Measurements from ENCODE around the gene TXK. TPM values are rescaled to one million over a fixed set of nuclear protein-coding genes. Genes with fewer than 3 reads are reported as not detected.

Gene TXK
- total RNA-seq, 2 donors from 2014 or later = 0.55 to 1.8 TPM

DNA sequence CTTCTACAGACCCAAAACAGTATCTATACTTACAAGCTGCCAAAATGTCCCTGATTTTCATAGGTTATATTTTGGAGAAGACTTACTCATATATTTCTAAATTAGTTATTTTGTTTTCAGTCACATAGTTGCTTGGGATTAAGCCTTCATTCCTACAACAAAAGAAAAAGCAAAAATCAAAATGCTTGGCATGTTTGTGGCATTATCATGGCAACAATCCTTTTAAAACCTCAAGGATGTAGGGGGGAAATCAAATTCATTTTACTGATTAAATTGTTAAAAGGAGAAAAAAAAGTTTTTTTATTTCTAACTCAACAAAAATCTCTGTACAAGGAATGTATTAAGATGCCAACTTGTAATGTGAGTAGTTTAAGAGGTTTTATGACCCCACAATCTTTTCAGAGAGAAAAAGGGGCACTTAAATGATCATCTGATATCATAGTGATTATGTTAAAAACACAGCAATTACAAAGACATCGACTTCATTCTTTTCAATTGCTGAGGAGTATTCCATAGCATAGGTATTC lies 23.5 kb downstream of the TXK start:
- DNase-seq = no peak
- intact Hi-C loops (cut with DNase I, micrococcal nuclease) = no loop called here
- ATAC-seq = no peak

- peak; percentile 73 for ATAC-seq
- intact Hi-C loops (cut with DNase I, micrococcal nuclease) = no loop called here
- DNase-seq = no peak
Measured at GRCh38 chr4:48109413-48110263, 24.4 kb downstream of the TXK start.

DNA sequence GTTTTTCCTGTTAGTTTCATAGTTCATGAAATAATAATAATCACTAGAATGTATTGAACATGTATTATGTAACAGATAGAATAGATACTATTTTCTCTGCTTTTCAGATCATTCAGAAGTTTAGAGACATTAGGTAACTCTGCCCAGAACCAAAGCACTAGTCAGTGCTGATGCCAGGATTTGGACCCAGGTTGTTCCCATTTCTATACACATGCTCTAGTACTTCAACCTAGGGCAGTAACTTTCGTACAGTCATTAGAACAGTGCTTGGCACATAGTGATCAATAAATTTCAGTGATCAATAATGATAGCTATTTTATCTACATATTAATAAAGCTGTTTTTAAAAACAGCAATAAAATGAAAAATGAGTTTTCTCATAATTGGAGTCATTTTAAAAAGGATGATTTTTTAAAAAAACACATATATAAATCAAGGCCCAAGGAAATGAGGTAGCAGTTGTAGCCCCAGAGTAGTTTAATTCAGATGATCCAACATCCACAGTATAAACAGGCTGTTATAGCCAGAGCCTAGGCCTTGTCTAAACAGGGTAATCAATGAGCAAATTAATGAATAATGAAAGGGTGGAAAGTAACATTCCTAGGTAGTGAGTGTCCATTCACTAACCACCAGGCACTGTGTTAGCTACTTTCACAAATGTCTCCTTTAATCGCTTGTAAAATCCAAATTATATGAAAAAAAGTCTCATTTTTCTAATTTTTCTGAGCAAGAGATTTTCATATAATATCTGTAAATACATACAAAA lies 25.6 kb downstream of the TXK start:
- intact Hi-C loops (cut with DNase I, micrococcal nuclease) = no loop called here
- DNase-seq = no peak
- no peak for ATAC-seq

GRCh38 chr4:48105230-48105629 lies 28.8 kb downstream of the TXK start:
- no peak for ATAC-seq
- intact Hi-C loops (cut with DNase I, micrococcal nuclease) = no loop called here

GRCh38 chr4:48103483-48104139 lies 30.4 kb downstream of the TXK start:
- ATAC-seq (peak; percentile 63), DNase-seq (no peak)
- intact Hi-C loops (cut with DNase I, micrococcal nuclease) = no loop called here

More at GRCh38 chr4:48105230-48105629, 28.8 kb downstream of the TXK start:
- DNase-seq = no peak

GRCh38 chr4:48102303-48102702 lies 31.7 kb downstream of the TXK start:
- ATAC-seq (no peak), DNase-seq (no peak)
- intact Hi-C loops (cut with DNase I, micrococcal nuclease) = no loop called here

- intact Hi-C loops (cut with DNase I, micrococcal nuclease) = no loop called here
- ATAC-seq (no peak), DNase-seq (no peak)
Measured at GRCh38 chr4:48100256-48100655, 33.8 kb downstream of the TXK start.

- ATAC-seq = peak; percentile 65
Measured at GRCh38 chr4:48095441-48095840, 38.6 kb downstream of the TXK start.

DNA sequence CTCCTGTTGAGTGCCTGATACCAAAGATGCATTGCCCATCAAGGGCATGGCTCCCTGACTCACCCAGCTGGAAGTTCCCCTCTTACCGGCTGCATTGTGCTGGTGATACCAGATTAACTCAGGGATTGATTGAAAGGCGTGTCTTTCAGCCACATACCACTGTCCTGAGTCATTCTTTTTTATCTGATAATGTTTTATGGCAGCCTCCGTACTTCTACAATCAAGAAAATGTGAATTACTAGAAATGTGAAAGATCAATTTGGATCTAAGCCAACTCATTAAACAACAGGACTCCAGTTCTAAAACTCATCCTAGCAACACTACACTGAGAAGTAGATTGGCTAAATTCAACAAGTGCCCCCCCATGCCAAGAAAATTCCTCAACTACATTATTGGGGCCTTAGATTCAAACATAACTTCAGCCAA lies 40.0 kb downstream of the TXK start:
- peak; percentile 27 to 75 for DNase-seq
- peak; percentile 98 for ATAC-seq
- intact Hi-C loops (cut with DNase I, micrococcal nuclease) = no loop called here

More at GRCh38 chr4:48095441-48095840, 38.6 kb downstream of the TXK start:
- no peak for DNase-seq
- intact Hi-C loops (cut with DNase I, micrococcal nuclease) = no loop called here

DNA sequence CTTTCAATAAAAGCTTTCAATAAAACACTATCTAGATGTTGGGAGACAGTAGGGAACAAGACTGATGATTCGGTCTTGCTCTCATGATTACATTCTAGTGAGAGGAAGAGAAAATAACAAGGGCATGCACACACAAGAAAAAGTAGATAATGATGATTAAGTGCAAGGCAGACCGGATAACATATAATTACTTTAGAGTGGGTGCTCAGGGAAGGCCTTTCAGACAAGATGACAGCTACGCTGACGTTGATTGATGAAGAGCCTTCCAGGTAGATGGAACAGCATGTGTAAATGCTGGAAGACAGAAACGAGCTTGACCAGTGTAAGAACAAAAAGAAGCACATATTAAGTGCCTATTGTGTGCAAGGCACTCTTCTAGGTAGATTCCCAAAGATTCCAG lies 43.4 kb downstream of the TXK start:
- intact Hi-C loops (cut with DNase I, micrococcal nuclease) = no loop called here
- ATAC-seq = no peak
- no peak for DNase-seq

- DNase-seq (no peak), ATAC-seq (peak; percentile 59)
- intact Hi-C loops (cut with DNase I, micrococcal nuclease) = loop anchor here in 1 of 2 donors (10.0 kb wide), 1 partner anchor 81 kb away; no protein-coding TSS in a partner anchor
Measured at GRCh38 chr4:48085821-48086589, 48.0 kb downstream of the TXK start.

DNA sequence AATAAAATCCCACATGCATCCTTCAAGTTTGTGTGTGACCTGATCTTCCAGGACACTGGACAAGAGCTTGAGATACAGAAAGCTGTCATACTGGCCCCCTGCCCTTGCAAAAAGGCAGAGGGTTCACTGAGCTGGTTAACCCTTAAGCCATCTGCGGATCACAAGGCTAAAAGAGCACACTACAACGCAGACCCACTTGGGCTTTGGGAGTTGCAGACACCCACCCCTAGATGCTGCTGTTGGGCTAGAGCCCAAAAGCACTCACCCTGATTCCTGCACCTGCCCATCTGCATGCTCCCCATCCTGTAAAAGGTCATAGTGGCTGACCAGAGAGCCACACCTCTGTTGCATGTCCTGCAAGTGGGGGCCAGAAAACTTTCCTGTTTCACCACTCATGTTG lies 51.1 kb downstream of the TXK start:
- intact Hi-C loops (cut with DNase I, micrococcal nuclease) = loop anchor here in 1 of 2 donors (10.0 kb wide), 1 partner anchor 78 kb away; no protein-coding TSS in a partner anchor
- ATAC-seq (no peak), DNase-seq (no peak)

DNA sequence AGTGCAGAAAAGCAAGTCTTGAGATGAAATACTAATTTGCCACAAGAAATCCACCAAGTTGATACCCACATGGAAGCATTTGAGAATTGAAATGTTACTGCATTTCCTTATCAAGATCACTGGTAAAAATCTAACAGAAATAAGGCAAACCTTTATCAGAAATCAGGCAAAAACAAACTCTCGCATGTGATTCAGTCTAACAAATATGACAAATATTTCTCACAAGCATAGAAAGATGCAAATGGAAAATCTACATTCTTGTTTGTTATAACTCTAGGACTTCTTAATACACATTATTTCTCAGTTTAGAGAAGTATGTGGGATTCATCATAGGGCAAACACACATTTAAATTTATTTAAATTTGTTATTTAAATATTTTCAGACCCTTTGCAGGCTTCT lies 52.9 kb downstream of the TXK start:
- intact Hi-C loops (cut with DNase I, micrococcal nuclease) = loop anchor here in 1 of 2 donors (10.0 kb wide), 1 partner anchor 76 kb away; no protein-coding TSS in a partner anchor
- DNase-seq (no peak), ATAC-seq (no peak)

DNA sequence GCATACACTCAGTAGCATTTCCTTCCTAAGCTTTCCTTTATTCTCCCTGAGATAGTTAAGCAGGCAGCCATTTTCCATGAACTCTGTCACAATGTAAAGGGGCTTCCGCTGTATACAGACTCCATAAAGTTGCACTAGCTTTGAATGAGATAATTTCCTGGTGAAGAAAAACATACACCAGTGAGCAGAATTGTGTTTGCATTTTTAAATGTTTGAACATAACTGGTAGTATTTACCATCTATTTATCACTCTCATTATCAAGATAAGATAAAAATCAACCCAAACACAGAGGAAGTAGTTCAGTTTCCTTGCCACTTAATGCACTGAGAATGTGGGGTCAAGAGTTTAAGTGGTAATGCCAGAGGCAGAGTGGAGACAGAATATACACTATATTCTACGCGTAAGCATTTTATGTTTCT lies 54.1 kb downstream of the TXK start:
- DNase-seq = no peak
- peak; percentile 30 for ATAC-seq
- intact Hi-C loops (cut with DNase I, micrococcal nuclease) = loop anchor here in 1 of 2 donors (10.0 kb wide), 1 partner anchor 75 kb away; no protein-coding TSS in a partner anchor

GRCh38 chr4:48078862-48079655 lies 55.0 kb downstream of the TXK start:
- intact Hi-C loops (cut with DNase I, micrococcal nuclease) = no loop called here
- DNase-seq (no peak), ATAC-seq (no peak)

DNA sequence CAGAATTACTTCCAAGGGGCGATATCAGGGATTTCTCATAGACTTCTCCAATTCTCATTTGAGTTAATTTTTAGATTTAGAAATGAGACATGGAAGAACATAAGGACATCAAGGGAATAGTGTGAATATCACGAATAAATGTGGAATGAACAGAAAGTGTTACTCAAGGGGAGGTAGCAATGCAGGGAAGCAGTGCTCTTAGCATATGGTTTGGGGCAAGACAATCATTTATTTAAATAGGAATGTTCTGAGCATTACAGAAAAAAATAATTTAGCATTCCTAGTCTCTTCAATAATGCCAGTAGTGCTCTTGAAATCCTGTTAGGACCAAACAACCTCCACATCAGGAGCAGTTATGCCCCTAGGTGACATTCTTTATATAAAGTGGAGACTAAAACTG lies 55.6 kb downstream of the TXK start:
- intact Hi-C loops (cut with DNase I, micrococcal nuclease) = no loop called here
- ATAC-seq = no peak

GRCh38 chr4:48074657-48075056 lies 59.4 kb downstream of the TXK start:
- no peak for ATAC-seq

More for the DNA sequence above, 55.6 kb downstream of the TXK start:
- no peak for DNase-seq

More at GRCh38 chr4:48074657-48075056, 59.4 kb downstream of the TXK start:
- intact Hi-C loops (cut with DNase I, micrococcal nuclease) = no loop called here
- no peak for DNase-seq

All from left colon (tissue), 2 donors.